ENCODE measurements around the gene MCEMP1. TPM values are rescaled to one million over a fixed set of nuclear protein-coding genes. Genes with fewer than 3 reads are reported as not detected.

The MCEMP1 gene
- polyA plus RNA-seq, 3 donors: 79.4 to 122 (median 104) TPM

- H3K9ac ChIP-seq (ENCODE audit: insufficient read depth, low read length, poor library complexity, severe bottlenecking): no peak overlapping the region
- peaks cover 34% of the 10 kb centered on the region for H3K4me1 Mint-ChIP-seq
Observed at GRCh38 chr19:7725791-7726190, 48.9 kb downstream of the MCEMP1 start.

DNA sequence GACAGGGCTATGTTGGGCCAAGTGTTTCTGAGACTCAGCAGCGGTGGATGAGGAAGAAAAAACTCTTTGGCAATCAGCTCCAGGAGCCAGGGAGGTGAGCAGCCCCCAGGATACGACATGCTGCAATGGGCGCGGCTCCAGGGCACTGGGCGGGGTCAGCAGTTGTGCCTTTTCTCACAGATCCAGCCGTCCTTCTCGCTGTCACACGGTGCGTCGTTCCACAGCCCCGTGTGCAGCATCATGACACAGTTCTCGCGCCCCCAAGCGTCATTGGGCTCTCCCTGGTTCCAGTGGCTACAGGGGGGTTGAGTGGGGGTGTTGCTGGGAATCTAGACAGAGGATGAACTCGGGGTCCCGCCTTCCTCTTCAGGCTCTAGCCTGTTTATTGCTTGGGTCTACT, 52.3 kb downstream of the MCEMP1 start:
- Mint-ChIP-seq H3K27me3 (ENCODE audit: low read depth in 3 of 3) (peaks cover 2 to 22% (median 16%) of the 10 kb centered on the region in 3 donors), H3K4me3 (peak overlapping the region; percentile 77 to 91), H3K36me3 (peaks cover 0 to 13% of the 10 kb centered on the region in 2 donors), H3K4me1 (peaks cover 43% of the 10 kb centered on the region), H3K9me3 (peaks cover 0 to 10% (median 1%) of the 10 kb centered on the region in 7 donors), H3K27ac (peak overlapping the region; percentile 26 to 83 (median 71))
- WGBS (ENCODE audit: insufficient coverage): 3% methylated on average over 11 of the region's 16 CpGs
- Histone ChIP-seq H3K9me3 (replicated peaks in 1 of 2; ENCODE audit: control insufficient read depth in 1 of 2, insufficient read depth in 1 of 2, low read length in 2 of 2) (no peaks in the 10 kb centered on the region), H3K79me2 (ENCODE audit: insufficient read depth, low read length) (no peaks in the 10 kb centered on the region), H3K4me1 (ENCODE audit: control insufficient read depth in 1 of 2, insufficient read depth in 2 of 2, low read length in 2 of 2) (peaks cover 35 to 52% of the 10 kb centered on the region in 2 donors), H3K4me3 (replicated peaks in 1 of 3; ENCODE audit: low read depth in 2 of 3, low read length in 3 of 3) (peak overlapping the region in 2 of 3 experiments; percentile 34 to 71), H2AFZ (ENCODE audit: insufficient read depth, low read depth, low read length, poor library complexity, severe bottlenecking) (peak overlapping the region; percentile 87), H3K27ac (ENCODE audit: low read depth in 1 of 2, low read length in 2 of 2) (peak overlapping the region; percentile 1 to 42), H3K9ac (ENCODE audit: insufficient read depth, low read length, poor library complexity, severe bottlenecking) (peak overlapping the region; percentile 51), H4K20me1 (ENCODE audit: insufficient read depth, low read length) (no peaks in the 10 kb centered on the region), H3K4me2 (replicated peaks; ENCODE audit: extremely low read depth, low read length, poor library complexity, severe bottlenecking) (peak overlapping the region; percentile 83), H3K36me3 (replicated peaks in 1 of 2; ENCODE audit: control insufficient read depth in 1 of 2, insufficient read depth in 2 of 2, low read length in 2 of 2) (no peaks in the 10 kb centered on the region), H3K27me3 (ENCODE audit: control insufficient read depth in 2 of 2, insufficient read depth in 2 of 2, low read length in 2 of 2) (peaks cover 0 to 3% of the 10 kb centered on the region in 2 donors)
- peak; percentile 46 to 79 (median 58) for DNase-seq
- TF ChIP-seq CTCF (IDR thresholded peaks at IDR 0.05): no peak
- intact Hi-C loops (cut with micrococcal nuclease): no loop called here

More at GRCh38 chr19:7725791-7726190, 48.9 kb downstream of the MCEMP1 start:
- Histone ChIP-seq H3K4me1 (ENCODE audit: control insufficient read depth in 1 of 2, insufficient read depth in 2 of 2, low read length in 2 of 2) (peaks cover 22 to 26% of the 10 kb centered on the region in 2 donors), H3K4me2 (replicated peaks; ENCODE audit: extremely low read depth, low read length, poor library complexity, severe bottlenecking) (no peak overlapping the region), H3K9me3 (replicated peaks in 1 of 2; ENCODE audit: control insufficient read depth in 1 of 2, insufficient read depth in 1 of 2, low read length in 2 of 2) (no peaks in the 10 kb centered on the region), H3K36me3 (replicated peaks in 1 of 2; ENCODE audit: control insufficient read depth in 1 of 2, insufficient read depth in 2 of 2, low read length in 2 of 2) (no peaks in the 10 kb centered on the region), H3K27me3 (ENCODE audit: control insufficient read depth in 2 of 2, insufficient read depth in 2 of 2, low read length in 2 of 2) (peaks cover 0 to 3% of the 10 kb centered on the region in 2 donors), H4K20me1 (ENCODE audit: insufficient read depth, low read length) (no peaks in the 10 kb centered on the region), H3K27ac (ENCODE audit: low read depth in 1 of 2, low read length in 2 of 2) (no peak overlapping the region), H3K4me3 (replicated peaks in 1 of 3; ENCODE audit: low read depth in 2 of 3, low read length in 3 of 3) (no peak overlapping the region), H2AFZ (ENCODE audit: insufficient read depth, low read depth, low read length, poor library complexity, severe bottlenecking) (no peak overlapping the region), H3K79me2 (ENCODE audit: insufficient read depth, low read length) (no peaks in the 10 kb centered on the region)
- no peak overlapping the region for H3K4me3 Mint-ChIP-seq
- TF ChIP-seq CTCF (IDR thresholded peaks at IDR 0.05): no peak
- H3K9me3 Mint-ChIP-seq: peaks cover 0 to 12% (median 1%) of the 10 kb centered on the region in 7 donors
- WGBS (ENCODE audit: insufficient coverage): 100% methylated on average over 1 of the region's 2 CpGs
- peaks cover 3 to 17% (median 11%) of the 10 kb centered on the region in 3 donors for H3K27me3 Mint-ChIP-seq (ENCODE audit: low read depth in 3 of 3)
- intact Hi-C loops (cut with micrococcal nuclease): no loop called here
- no peak overlapping the region for H3K27ac Mint-ChIP-seq
- peaks cover 0 to 13% of the 10 kb centered on the region in 2 donors for H3K36me3 Mint-ChIP-seq
- no peak for DNase-seq

Other genes starting within 250 kb of the MCEMP1 start
- gene PEX11G, start 188.1 kb upstream of the MCEMP1 start, polyA plus RNA-seq: 1 to 10 TPM in 2 of 3 donors, under 1 TPM in 1; 0.77 to 3.0 (median 1.4) TPM
- 1 to 10 TPM in 2 of 3 donors, under 1 TPM in 1; 0.41 to 8.6 (median 1.0) TPM for gene ZNF358, start 161.0 kb upstream of the MCEMP1 start, polyA plus RNA-seq
- gene MCOLN1, start 154.5 kb upstream of the MCEMP1 start, polyA plus RNA-seq: 100 to 1,000 TPM in 1 of 3 donors, 10 to 100 TPM in 2; 32.8 to 133 (median 34.3) TPM
- 100 to 1,000 TPM in 1 of 3 donors, 10 to 100 TPM in 2; 11.2 to 178 (median 14.4) TPM for gene PNPLA6, start 141.4 kb upstream of the MCEMP1 start, polyA plus RNA-seq
- under 1 TPM in 1 of 3 donors, not detected in 2; 0.05 TPM for gene CAMSAP3, start 81.2 kb upstream of the MCEMP1 start, polyA plus RNA-seq
- 10 to 100 TPM in 1 of 3 donors, 1 to 10 TPM in 2; 4.6 to 55.7 (median 8.8) TPM for gene XAB2, start 47.5 kb upstream of the MCEMP1 start, polyA plus RNA-seq
- gene PET100, start 47.3 kb upstream of the MCEMP1 start, polyA plus RNA-seq: 100 to 1,000 TPM in 2 of 3 donors, 10 to 100 TPM in 1; 64.6 to 386 (median 300) TPM
- gene PCP2, start 43.4 kb upstream of the MCEMP1 start, polyA plus RNA-seq: 1 to 10 TPM in 1 of 3 donors, not detected in 2; 1.8 TPM
- gene STXBP2, start 40.0 kb upstream of the MCEMP1 start, polyA plus RNA-seq: 100 to 1,000 TPM; 249 to 846 (median 327) TPM
- gene RETN, start 8.0 kb upstream of the MCEMP1 start, polyA plus RNA-seq: 100 to 1,000 TPM in 1 of 3 donors, 10 to 100 TPM in 2; 42.1 to 119 (median 60.0) TPM
- 100 to 1,000 TPM; 126 to 449 (median 414) TPM for gene TRAPPC5, start 3.7 kb downstream of the MCEMP1 start, polyA plus RNA-seq
- 1 to 10 TPM; 1.1 to 4.1 (median 2.1) TPM for gene FCER2, start 25.0 kb downstream of the MCEMP1 start, polyA plus RNA-seq
- 1 to 10 TPM; 4.7 to 7.9 (median 7.1) TPM for gene CLEC4G, start 55.0 kb downstream of the MCEMP1 start, polyA plus RNA-seq
- gene CD209, start 70.4 kb downstream of the MCEMP1 start, polyA plus RNA-seq: 1 to 10 TPM; 1.1 to 2.1 (median 1.8) TPM
- not detected for gene CLEC4M, start 86.2 kb downstream of the MCEMP1 start, polyA plus RNA-seq
- 1 to 10 TPM in 2 of 3 donors, under 1 TPM in 1; 0.76 to 5.7 (median 1.3) TPM for gene EVI5L, start 153.1 kb downstream of the MCEMP1 start, polyA plus RNA-seq
- not detected for gene PRR36, start 197.3 kb downstream of the MCEMP1 start, polyA plus RNA-seq
- gene LRRC8E, start 211.4 kb downstream of the MCEMP1 start, polyA plus RNA-seq: not detected
- gene MAP2K7, start 226.8 kb downstream of the MCEMP1 start, polyA plus RNA-seq: 10 to 100 TPM in 1 of 3 donors, 1 to 10 TPM in 1, under 1 TPM in 1; 0.92 to 39.5 (median 1.5) TPM
- not detected for gene TGFBR3L, start 237.7 kb downstream of the MCEMP1 start, polyA plus RNA-seq
- 10 to 100 TPM; 15.7 to 27.5 (median 18.3) TPM for gene SNAPC2, start 243.2 kb downstream of the MCEMP1 start, polyA plus RNA-seq
- gene CTXN1, start 249.0 kb downstream of the MCEMP1 start, polyA plus RNA-seq: not detected